Neural progenitor cell (in vitro differentiated cells): ENCODE data around the gene CDC42EP5.

ENCODE experiments used
- EZH2 ChIP-seq: fragments of 200-600 bp; sonication (generic); IDR thresholded peaks from 2 replicates; pipeline ENCODE4 v1.6.1; 2017; ENCODE audit warnings: antibody characterized with exemption, mild to moderate bottlenecking, moderate library complexity
- EZH2phosphoT487 ChIP-seq: fragments of 200-600 bp; sonication (generic); IDR thresholded peaks from 2 replicates; pipeline ENCODE4 v1.6.1; 2017; ENCODE audit warnings: antibody characterized with exemption
- TF ChIP-seq, protein P1 (sequence below): fragments of 200-600 bp; sonication (generic); IDR thresholded peaks from 2 replicates; pipeline ENCODE4 v1.5.1; 2017; ENCODE audit warnings: antibody characterized with exemption, mild to moderate bottlenecking

DNA sequence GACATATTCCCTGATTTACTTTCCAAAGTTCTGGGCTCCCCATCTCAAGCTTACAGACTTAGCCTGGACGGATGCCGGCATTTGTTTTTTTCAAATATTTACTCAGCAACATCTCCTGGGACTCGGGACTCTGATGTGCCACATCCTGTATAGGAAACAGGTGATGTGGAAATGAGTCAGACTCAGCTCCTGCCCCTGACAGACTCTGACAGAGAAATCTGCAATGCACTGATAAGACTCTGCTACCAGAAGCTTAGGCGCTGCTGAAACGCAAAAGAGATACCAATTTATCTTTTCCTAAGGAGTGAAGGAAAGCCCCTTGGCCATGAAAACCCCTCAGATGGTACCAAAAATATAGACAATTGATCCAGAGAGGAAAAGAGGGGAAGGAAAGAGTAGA lies 45.7 kb upstream of the CDC42EP5 start:
- TF ChIP-seq, protein P1, sequence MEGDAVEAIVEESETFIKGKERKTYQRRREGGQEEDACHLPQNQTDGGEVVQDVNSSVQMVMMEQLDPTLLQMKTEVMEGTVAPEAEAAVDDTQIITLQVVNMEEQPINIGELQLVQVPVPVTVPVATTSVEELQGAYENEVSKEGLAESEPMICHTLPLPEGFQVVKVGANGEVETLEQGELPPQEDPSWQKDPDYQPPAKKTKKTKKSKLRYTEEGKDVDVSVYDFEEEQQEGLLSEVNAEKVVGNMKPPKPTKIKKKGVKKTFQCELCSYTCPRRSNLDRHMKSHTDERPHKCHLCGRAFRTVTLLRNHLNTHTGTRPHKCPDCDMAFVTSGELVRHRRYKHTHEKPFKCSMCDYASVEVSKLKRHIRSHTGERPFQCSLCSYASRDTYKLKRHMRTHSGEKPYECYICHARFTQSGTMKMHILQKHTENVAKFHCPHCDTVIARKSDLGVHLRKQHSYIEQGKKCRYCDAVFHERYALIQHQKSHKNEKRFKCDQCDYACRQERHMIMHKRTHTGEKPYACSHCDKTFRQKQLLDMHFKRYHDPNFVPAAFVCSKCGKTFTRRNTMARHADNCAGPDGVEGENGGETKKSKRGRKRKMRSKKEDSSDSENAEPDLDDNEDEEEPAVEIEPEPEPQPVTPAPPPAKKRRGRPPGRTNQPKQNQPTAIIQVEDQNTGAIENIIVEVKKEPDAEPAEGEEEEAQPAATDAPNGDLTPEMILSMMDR = no peak
- no peak for TF ChIP-seq EZH2phosphoT487
- no peak for TF ChIP-seq EZH2
